HL-60 (cell line): Measurements from ENCODE around the gene EXOSC9.
A peak's percentile ranks its signal among the peaks of the same experiment; 100 is the strongest.

ENCODE experiments used
- DNase-seq, 2 experiments: peaks; one replicate each; pipeline ENCODE4 v3.0.0-alpha.2; 2010 to 2020; ENCODE audit warnings: low read depth in 1 of 2, low spot score in 1 of 2
- H3K27ac ChIP-seq: fragments of 250-450 bp; sonication (Bioruptor Pico); replicated peaks from 2 replicates; pipeline ENCODE4 v1.5.1; 2020; ENCODE audit warnings: mild to moderate bottlenecking, moderate library complexity
- H3K27me3 ChIP-seq: fragments of 250-450 bp; sonication (Bioruptor Pico); 2 replicates; pipeline ENCODE4 v1.5.1; 2021; ENCODE audit warnings: mild to moderate bottlenecking, moderate library complexity; ENCODE audit not compliant: insufficient read depth, poor library complexity, severe bottlenecking
- H3K4me3 ChIP-seq: replicated peaks from 2 replicates; pipeline ENCODE4 v1.5.1; 2011; ENCODE audit warnings: mild to moderate bottlenecking, control low read depth, low read length; ENCODE audit not compliant: insufficient read depth
- GABPA ChIP-seq: IDR thresholded peaks from 2 replicates; pipeline ENCODE4 v1.6.1; 2012; ENCODE audit warnings: low read depth
- POLR2AphosphoS5 ChIP-seq: IDR thresholded peaks from 2 replicates; pipeline ENCODE4 v1.6.1; 2012; ENCODE audit warnings: low read depth
- SPI1 ChIP-seq: IDR thresholded peaks from 2 replicates; pipeline ENCODE4 v1.6.1; 2012; ENCODE audit warnings: low read depth, mild to moderate bottlenecking, borderline replicate concordance
- TF ChIP-seq, protein P1 (sequence below): IDR thresholded peaks from one replicate; pipeline ENCODE4 v1.5.1; 2011; ENCODE audit warnings: low read length, control low read depth, inconsistent platforms; ENCODE audit not compliant: insufficient read depth
- TF ChIP-seq, protein P2 (sequence below): IDR thresholded peaks from 2 replicates; pipeline ENCODE4 v1.6.1; 2012; ENCODE audit warnings: low read depth; ENCODE audit not compliant: insufficient replicate concordance

Gene EXOSC9

DNA sequence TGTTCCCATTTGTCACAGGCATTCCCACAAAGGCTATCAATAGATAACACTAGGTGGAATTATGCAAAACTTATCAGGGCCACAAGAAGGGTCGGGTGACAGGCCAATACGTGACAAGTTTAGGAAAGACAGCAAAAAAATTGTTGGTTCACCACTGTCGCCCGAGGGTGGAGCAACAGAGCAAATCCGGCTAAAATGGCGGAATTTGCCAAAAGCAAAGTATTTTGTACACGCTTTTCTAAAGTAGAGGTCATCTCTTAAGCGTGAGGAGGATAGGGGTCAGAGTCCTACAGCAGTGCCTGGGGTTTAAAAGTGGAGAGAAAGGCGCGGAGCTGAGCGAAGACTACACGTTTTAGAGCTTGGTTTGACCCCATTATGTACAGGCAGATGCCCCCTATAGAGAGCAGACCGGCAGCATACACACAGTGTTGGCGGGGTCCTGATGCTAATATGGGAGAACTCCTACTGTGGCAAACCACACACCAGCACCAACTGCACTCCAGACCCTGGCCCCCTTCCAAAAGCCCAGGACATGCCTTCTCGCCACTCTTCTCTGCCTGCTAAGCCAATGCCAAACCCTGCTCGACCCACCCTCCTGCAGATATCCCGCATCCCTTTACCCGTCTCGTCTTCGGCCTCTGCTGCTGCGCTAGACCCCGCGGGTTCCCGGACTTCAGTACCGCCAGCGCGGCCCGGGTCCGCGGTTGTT is 21.8 kb downstream of the EXOSC9 start:
- peak in 1 of 2 experiments; percentile 60 for DNase-seq
- peak overlapping the region; percentile 97 for H3K27ac ChIP-seq
- H3K4me3 ChIP-seq: peak overlapping the region; percentile 99
- TF ChIP-seq GABPA: no peak
- TF ChIP-seq, protein P1, sequence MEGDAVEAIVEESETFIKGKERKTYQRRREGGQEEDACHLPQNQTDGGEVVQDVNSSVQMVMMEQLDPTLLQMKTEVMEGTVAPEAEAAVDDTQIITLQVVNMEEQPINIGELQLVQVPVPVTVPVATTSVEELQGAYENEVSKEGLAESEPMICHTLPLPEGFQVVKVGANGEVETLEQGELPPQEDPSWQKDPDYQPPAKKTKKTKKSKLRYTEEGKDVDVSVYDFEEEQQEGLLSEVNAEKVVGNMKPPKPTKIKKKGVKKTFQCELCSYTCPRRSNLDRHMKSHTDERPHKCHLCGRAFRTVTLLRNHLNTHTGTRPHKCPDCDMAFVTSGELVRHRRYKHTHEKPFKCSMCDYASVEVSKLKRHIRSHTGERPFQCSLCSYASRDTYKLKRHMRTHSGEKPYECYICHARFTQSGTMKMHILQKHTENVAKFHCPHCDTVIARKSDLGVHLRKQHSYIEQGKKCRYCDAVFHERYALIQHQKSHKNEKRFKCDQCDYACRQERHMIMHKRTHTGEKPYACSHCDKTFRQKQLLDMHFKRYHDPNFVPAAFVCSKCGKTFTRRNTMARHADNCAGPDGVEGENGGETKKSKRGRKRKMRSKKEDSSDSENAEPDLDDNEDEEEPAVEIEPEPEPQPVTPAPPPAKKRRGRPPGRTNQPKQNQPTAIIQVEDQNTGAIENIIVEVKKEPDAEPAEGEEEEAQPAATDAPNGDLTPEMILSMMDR: peak; percentile 1
- H3K27me3 ChIP-seq: no peaks in the 10 kb centered on the region

DNA sequence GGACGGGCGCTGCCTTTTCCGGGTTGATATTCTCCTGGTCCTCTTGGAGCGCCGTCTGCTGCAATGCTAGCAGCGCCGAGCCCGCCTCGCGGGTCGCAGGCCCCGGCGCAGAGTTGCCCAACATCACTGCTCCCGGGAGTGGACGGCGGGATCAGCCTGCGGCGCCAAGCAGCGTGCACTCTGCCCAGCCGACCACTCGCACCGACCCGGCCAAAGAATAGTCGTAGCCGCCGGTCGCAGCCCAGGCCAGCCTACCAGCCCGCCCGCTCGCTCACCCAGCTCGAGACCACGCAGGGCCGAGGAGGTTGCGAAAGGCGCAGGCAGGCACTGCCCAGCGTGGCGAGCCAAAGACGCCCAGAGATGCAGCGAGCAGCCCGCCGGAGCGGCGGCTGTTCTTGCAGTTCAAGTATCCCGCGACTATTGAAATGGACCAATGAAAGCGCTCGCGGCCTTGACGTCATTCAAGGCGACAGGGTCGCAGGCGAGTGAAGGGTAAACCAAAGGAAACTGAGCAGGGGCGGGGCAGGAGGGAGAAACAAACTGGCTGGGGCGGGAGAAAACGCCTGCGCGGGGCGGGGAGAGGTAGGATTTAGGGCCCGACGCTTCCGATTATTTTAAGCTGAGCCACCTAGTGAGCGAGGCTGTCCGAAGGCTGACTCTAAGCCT is 22.5 kb downstream of the EXOSC9 start, which contains the start of gene CCNA2:
CCNA2 (minus strand) TSS at position 379 of the 666 bp plus-strand sequence; CDS start at position 124, 255 bp downstream.
- peak within 1 kb of the TSS; percentile 99 for H3K4me3 ChIP-seq
- peak; percentile 90 to 99 for DNase-seq
- peak within 1 kb of the TSS; percentile 97 for H3K27ac ChIP-seq
- no peaks in the 10 kb centered on the region for H3K27me3 ChIP-seq
- TF ChIP-seq, protein P1: no peak
- TF ChIP-seq SPI1: no peak
- peak; percentile 94 for TF ChIP-seq POLR2AphosphoS5
- TF ChIP-seq, protein P2, sequence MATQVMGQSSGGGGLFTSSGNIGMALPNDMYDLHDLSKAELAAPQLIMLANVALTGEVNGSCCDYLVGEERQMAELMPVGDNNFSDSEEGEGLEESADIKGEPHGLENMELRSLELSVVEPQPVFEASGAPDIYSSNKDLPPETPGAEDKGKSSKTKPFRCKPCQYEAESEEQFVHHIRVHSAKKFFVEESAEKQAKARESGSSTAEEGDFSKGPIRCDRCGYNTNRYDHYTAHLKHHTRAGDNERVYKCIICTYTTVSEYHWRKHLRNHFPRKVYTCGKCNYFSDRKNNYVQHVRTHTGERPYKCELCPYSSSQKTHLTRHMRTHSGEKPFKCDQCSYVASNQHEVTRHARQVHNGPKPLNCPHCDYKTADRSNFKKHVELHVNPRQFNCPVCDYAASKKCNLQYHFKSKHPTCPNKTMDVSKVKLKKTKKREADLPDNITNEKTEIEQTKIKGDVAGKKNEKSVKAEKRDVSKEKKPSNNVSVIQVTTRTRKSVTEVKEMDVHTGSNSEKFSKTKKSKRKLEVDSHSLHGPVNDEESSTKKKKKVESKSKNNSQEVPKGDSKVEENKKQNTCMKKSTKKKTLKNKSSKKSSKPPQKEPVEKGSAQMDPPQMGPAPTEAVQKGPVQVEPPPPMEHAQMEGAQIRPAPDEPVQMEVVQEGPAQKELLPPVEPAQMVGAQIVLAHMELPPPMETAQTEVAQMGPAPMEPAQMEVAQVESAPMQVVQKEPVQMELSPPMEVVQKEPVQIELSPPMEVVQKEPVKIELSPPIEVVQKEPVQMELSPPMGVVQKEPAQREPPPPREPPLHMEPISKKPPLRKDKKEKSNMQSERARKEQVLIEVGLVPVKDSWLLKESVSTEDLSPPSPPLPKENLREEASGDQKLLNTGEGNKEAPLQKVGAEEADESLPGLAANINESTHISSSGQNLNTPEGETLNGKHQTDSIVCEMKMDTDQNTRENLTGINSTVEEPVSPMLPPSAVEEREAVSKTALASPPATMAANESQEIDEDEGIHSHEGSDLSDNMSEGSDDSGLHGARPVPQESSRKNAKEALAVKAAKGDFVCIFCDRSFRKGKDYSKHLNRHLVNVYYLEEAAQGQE: peak; percentile 51

DNA sequence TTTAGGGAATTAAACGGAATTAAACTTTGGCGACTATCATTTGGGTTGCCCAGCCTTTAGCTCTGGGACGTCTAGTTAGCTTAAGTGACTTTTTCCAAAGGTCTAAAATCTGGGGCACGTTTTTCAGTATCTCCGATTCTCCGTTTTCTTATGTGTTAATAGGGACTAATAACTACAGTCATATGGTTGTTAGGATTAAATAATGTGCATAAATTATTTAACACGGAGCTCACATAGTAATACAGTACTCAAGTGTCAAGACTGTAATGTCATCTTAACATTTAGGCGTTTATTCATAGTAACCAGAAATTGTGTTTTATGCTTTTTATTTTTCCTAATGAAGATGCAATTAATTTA is 23.0 kb downstream of the EXOSC9 start:
- TF ChIP-seq, protein P1: no peak
- TF ChIP-seq, protein P2: no peak
- no peak for TF ChIP-seq GABPA
- no peak for TF ChIP-seq POLR2AphosphoS5
- no peak for TF ChIP-seq SPI1
- no peak for DNase-seq

More for the DNA sequence above, 23.0 kb downstream of the EXOSC9 start:
- Histone ChIP-seq H3K27ac (peak overlapping the region; percentile 97), H3K27me3 (no peaks in the 10 kb centered on the region), H3K4me3 (peak overlapping the region; percentile 31)
